Measurements from ENCODE around the gene FAM151B.
"Not testable (repeated sequence)": the region's sequence is repeated elsewhere in the genome, so short reads cannot be mapped to it uniquely, and the experiment has no call there.

FAM151B gene

DNA sequence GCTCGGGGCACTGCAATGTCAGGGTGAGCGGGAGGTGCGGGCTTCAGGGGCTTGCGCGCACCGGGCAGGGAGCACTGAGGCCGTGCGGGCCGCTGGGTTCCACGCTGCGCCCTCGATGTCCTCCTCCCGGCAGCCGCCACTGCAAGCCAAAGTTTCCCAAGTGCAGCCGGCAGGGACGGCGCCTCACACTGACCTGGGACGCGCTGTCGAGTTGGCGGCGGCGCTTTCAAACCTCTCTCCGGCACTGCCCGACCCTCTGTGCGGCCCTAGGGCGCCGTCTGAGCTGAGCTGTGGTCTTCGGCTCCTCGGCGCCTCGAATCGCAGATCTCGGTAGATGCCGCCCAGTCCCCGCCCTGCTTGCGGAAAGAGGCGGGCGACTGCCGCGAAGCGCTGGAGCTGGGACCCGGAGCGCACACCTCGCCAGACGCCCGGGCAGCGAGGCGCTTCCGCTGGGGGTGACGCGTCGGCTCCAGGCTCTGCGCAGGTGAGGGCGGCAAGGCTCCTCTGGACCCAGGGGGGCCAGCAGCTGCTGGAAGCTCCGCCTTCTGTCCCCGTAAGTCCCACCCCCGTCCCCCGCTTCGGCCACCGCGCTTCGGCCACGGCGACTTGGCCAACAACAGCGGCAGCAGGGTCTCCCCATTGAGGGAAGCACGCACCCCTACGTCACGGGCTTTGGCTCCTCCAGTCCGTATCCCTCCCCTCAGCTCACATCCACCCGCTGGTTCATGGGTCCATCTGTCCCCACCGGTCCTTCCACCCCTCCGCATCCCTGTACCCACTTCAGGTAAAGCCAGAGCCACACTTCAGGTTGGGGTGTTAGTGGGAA is 82.3 kb downstream of the FAM151B start, which contains the start of gene ANKRD34B:
ANKRD34B (minus strand) TSS at position 320 of the 826 bp plus-strand sequence. CDS start 10,261 bp downstream, outside the sequence.
- no peak for DNase-seq (ENCODE audit: extremely low read depth, low read depth)
- TF ChIP-seq, protein P1, sequence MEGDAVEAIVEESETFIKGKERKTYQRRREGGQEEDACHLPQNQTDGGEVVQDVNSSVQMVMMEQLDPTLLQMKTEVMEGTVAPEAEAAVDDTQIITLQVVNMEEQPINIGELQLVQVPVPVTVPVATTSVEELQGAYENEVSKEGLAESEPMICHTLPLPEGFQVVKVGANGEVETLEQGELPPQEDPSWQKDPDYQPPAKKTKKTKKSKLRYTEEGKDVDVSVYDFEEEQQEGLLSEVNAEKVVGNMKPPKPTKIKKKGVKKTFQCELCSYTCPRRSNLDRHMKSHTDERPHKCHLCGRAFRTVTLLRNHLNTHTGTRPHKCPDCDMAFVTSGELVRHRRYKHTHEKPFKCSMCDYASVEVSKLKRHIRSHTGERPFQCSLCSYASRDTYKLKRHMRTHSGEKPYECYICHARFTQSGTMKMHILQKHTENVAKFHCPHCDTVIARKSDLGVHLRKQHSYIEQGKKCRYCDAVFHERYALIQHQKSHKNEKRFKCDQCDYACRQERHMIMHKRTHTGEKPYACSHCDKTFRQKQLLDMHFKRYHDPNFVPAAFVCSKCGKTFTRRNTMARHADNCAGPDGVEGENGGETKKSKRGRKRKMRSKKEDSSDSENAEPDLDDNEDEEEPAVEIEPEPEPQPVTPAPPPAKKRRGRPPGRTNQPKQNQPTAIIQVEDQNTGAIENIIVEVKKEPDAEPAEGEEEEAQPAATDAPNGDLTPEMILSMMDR (IDR thresholded peaks at IDR 0.05; ENCODE audit: low read depth, low read length), result no peak

DNA sequence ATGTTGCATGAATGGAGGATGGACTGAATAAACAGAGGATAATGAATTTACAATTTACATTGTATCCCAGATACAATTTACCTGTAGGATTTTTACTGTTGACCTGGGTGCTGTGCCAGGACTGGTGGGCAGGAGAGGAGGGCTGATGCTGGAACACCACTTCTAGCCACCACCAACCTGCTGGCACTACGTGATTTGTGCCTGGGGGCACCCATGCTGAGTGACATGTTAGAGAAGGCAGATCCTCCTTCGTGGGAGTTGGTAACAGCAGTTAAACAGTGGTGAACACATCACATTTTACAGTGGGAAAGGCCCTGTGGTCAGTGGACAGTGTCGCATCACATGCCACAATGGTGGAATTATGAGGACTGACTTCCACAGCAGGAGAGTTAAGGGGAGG is 85.2 kb downstream of the FAM151B start:
- DNase-seq (ENCODE audit: extremely low read depth, low read depth), result no peak
- TF ChIP-seq, protein P1 (IDR thresholded peaks at IDR 0.05; ENCODE audit: low read depth, low read length), result no peak

GRCh38 chr5:80576383-80576782 is 88.5 kb downstream of the FAM151B start:
- no peak for DNase-seq (ENCODE audit: extremely low read depth, low read depth)
- TF ChIP-seq, protein P1 (IDR thresholded peaks at IDR 0.05; ENCODE audit: low read depth, low read length), result no peak

DNA sequence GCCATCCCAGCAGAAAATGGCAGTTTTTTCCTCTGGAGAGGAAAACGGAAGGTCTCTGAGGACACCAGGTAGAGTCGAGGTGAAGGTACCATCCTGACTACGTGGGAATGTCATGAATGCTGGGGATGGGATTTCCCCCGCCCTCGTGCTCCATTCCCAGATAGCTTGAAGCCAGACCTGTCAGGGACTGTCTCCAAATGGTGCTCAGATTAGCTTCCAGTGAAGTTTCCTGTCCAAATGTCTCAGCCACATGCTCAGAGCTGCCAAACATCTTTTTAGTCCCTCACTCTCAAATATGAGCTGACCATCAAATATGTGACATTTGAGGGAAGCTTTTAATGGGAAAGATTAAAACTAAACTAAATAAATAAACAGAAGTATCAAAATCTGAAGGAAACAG is 89.8 kb downstream of the FAM151B start:
- TF ChIP-seq, protein P1 (IDR thresholded peaks at IDR 0.05; ENCODE audit: low read depth, low read length), result no peak
- no peak for DNase-seq (ENCODE audit: extremely low read depth, low read depth)

DNA sequence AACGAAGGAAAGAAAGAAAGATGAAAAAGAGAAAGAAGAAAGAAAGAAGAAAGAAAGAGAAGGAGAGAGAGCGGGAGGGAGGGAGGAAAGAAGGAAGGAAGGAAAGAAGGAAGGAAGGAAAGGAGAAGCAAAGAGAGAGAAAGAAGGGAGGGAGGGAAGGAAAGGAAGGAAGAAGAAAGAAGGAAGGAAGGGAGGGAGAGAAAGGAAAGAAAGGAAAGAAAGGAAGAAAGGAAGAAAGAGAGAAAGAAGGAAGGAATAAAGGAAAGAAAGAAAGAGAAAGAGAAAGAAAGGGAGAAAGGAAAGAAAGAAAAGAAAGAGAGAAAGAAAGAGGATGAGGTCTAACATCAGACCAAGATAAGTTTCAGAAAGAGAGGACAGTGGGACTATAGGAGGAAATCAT is 91.2 kb downstream of the FAM151B start:
- no peak for DNase-seq (ENCODE audit: extremely low read depth, low read depth)
- TF ChIP-seq, protein P1 (IDR thresholded peaks at IDR 0.05; ENCODE audit: low read depth, low read length), result no peak

DNA sequence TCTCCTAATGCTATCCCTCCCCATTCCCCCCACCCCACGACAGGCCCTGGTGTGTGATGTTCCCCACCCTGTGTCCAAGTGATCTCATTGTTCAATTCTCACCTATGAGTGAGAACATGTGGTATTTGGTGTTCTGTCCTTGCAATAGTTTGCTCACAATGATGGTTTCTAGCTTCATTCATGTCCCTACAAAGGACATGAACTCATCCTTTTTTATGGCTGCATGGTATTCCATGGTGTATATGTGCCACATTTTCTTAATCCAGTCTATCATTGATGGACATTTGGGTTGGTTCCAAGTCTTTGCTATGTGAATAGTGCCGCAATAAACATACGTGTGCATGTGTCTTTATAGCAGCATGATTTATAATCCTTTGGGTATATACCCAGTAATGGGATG is 92.4 kb downstream of the FAM151B start:
- not testable (repeated sequence) for DNase-seq (ENCODE audit: extremely low read depth, low read depth)

DNA sequence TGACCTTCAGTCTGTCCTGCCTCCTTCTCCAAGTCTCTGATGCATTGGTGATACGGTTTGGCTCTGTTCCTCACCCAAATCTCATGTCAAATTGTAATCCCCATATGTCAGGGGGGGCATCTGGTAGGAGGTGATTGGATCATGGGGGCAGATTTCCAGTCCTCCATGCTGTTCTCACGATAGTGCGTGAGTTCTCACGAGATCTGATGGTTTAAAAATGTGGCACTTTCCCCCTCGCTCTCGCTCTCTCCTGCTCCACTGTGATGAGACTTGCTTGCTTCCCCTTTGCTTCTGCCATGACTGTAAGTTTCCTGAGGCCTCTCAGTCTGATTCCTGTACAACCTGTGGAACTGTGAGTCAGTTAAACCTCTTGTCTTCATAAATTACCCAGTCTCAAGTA is 96.9 kb downstream of the FAM151B start:
- TF ChIP-seq, protein P1 (IDR thresholded peaks at IDR 0.05; ENCODE audit: low read depth, low read length), result no peak

More for the DNA sequence above, 96.9 kb downstream of the FAM151B start:
- no peak for DNase-seq (ENCODE audit: extremely low read depth, low read depth)

All from AG09319 (cell line).